Pancreas (tissue), 10 donors: ENCODE results near the gene MYO6. TPM values are rescaled to one million over a fixed set of nuclear protein-coding genes. Genes with fewer than 3 reads are reported as not detected.

ENCODE experiments used
- ATAC-seq, 4 donors: fragments of 200-7000 bp; cut with Tn5 transposase; one replicate each; pipeline versions ENCODE4 v1.8.0 to v1.9.1; 2020; ENCODE audit warnings: mild to moderate bottlenecking in 4 of 4, moderate library complexity in 4 of 4
- DNase-seq, 6 donors: peaks; one replicate each; pipeline ENCODE4 v3.0.0-alpha.2; 2020
- FAIRE-seq: peaks from 2 replicates; lab custom pipeline; 2012; peaks lifted over from hg19 to GRCh38; lab: Jason Lieb, UNC
- H3K27ac ChIP-seq, 4 donors: fragments of 200-600 bp; sonication (generic); 1 replicate in 3 of 4; 2 replicates in 1 of 4; pipeline versions ENCODE4 v1.5.0 to v1.8.0; 2020
- H3K27me3 ChIP-seq, 4 donors: fragments of 200-600 bp; one replicate each; pipeline ENCODE4 v1.8.0; 2021
- H3K36me3 ChIP-seq, 3 donors: fragments of 200-600 bp; sonication (generic) in 1 of 3; one replicate each; pipeline versions ENCODE4 v1.5.0 to v1.8.0; 2020 to 2021
- H3K4me1 ChIP-seq, 3 donors: fragments of 200-600 bp; one replicate each; pipeline ENCODE4 v1.8.0; 2021
- H3K4me3 ChIP-seq, 4 donors: fragments of 200-600 bp; sonication (generic) in 2 of 4; one replicate each; pipeline versions ENCODE4 v1.5.0 to v1.8.0; 2020 to 2021
- H3K9me3 ChIP-seq, 4 donors: fragments of 200-600 bp; one replicate each; pipeline ENCODE4 v1.8.0; 2021
- CTCF ChIP-seq, 4 donors: fragments of 200-600 bp; sonication (generic) in 3 of 4; IDR thresholded peaks; one replicate each; pipeline versions ENCODE4 v1.5.0 to v1.8.0; 2021; ENCODE audit warnings: antibody characterized with exemption in 4 of 4
- intact Hi-C, 3 donors: fragments of 100-400 bp; cut with DNase I; formaldehyde crosslinking; loops; one replicate each; pipeline versions ENCODE4 v1.11.1 to v1.14.2; 2022
- polyA plus RNA-seq, 2 donors: library from polyadenylated mRNA; stranded (reverse); fragments of 200-250 nt; gene quantifications; one replicate each; pipeline ENCODE4 v1.2.3, GENCODE V29; 2013
- total RNA-seq, 6 donors: library from RNA; stranded (reverse); fragmentation: NEBNext Ultra II Directional in 4 of 6; extraction: Animal tissue kit (Norgen Biotek cat#: 25700) in 4 of 6; gene quantifications; one replicate each; pipeline versions ENCODE4 v1.2.1 to v1.2.4, GENCODE V29; 2021 to 2023
- donor health status: healthy with polysubstance abuse.
- donor health status: DM: no; HTN: no; CAD: no; lungs with moderate emphysema.
- donor health status: DM: no; HTN: no; CAD: no.
- donor health status: control.
- donor health status: control.
- donor health status: Bipolar disorder and iron deficiency.
- donor health status: DM: yes; HTN: yes; CAD: no.
- donor health status: DM: no; HTN: no; CAD: no.
- donor health status: DM: no; HTN: no; CAD: no.
- donor health status: DM: yes; HTN: yes; CAD: no.

Gene MYO6
- total and polyA plus RNA-seq, 8 donors, result 16.4 to 47.6 (median 19.6) TPM

- TF ChIP-seq CTCF (IDR thresholded peaks at IDR 0.05), result no peak
- FAIRE-seq, result no peak
These were observed 219.1 kb downstream of the MYO6 start for GRCh38 chr6:75968143-75968542.

More at GRCh38 chr6:75968143-75968542, 219.1 kb downstream of the MYO6 start:
- H3K27me3 ChIP-seq, result no peaks in the 10 kb centered on the region
- intact Hi-C loops, result no loop called here
- ATAC-seq (no peak), DNase-seq (no peak)
- H3K4me1 ChIP-seq, result no peaks in the 10 kb centered on the region
- H3K4me3 ChIP-seq, result no peak overlapping the region
- H3K9me3 ChIP-seq, result no peaks in the 10 kb centered on the region
- H3K36me3 ChIP-seq, result no peaks in the 10 kb centered on the region
- H3K27ac ChIP-seq, result no peak overlapping the region

Other genes starting within 250 kb of the MYO6 start
- gene SENP6, start 147.4 kb upstream of the MYO6 start, total RNA-seq, result 10 to 100 TPM; 32.8 to 53.1 (median 41.1) TPM
- 10 to 100 TPM; 25.2 to 44.5 TPM for gene SENP6, start 147.4 kb upstream of the MYO6 start, polyA plus RNA-seq